Measurements from ENCODE around the gene OTOA. TPM values are rescaled to one million over a fixed set of nuclear protein-coding genes. Genes with fewer than 3 reads are reported as not detected.
A peak's percentile ranks its signal among the peaks of the same experiment; 100 is the strongest.

The OTOA gene
- total and polyA plus RNA-seq, 12 donors = 0.16 to 15.7 (median 0.90) TPM; not detected in 2

GRCh38 chr16:21639493-21639892 lies 24.3 kb upstream of the OTOA start:
- 91 to 94% (median 93%) methylated on average over 2 of the region's 2 CpGs for WGBS, 4 donors
- Histone ChIP-seq H3K4me3 (no peak overlapping the region), H3K27me3 (no peaks in the 10 kb centered on the region), H3K36me3 (replicated peaks in 1 of 2) (no peaks in the 10 kb centered on the region), H3K4me1 (replicated peaks in 1 of 2) (peaks cover 13 to 47% of the 10 kb centered on the region in 2 donors), H3K27ac (peak overlapping the region in 1 of 5 donors; percentile 20), H3K9me3 (replicated peaks in 1 of 3) (no peaks in the 10 kb centered on the region)
- intact Hi-C loops (cut with DNase I) = loop anchor here in 1 of 2 donors (5.0 kb wide), 1 partner anchor 42 kb away; the partner anchor contains the start of gene METTL9
- TF ChIP-seq POLR2A (IDR thresholded peaks at IDR 0.05) = no peak
- no peak for TF ChIP-seq CTCF (IDR thresholded peaks at IDR 0.05)
- DNase-seq = no peak

- peaks cover 21 to 65% of the 10 kb centered on the region in 2 donors for H3K4me1 ChIP-seq (replicated peaks in 1 of 2)
- no peak overlapping the region for H3K4me3 ChIP-seq
- H3K27ac ChIP-seq = peak overlapping the region in 1 of 5 donors; percentile 9
- no peak for TF ChIP-seq CTCF (IDR thresholded peaks at IDR 0.05)
- TF ChIP-seq POLR2A (IDR thresholded peaks at IDR 0.05) = no peak
- DNase-seq = no peak
- intact Hi-C loops (cut with DNase I) = loop anchor here in 1 of 2 donors (5.0 kb wide), 1 partner anchor 60 kb away; no protein-coding TSS in a partner anchor
- H3K9me3 ChIP-seq (replicated peaks in 1 of 3) = no peaks in the 10 kb centered on the region
- H3K27me3 ChIP-seq = no peaks in the 10 kb centered on the region
- H3K36me3 ChIP-seq (replicated peaks in 1 of 2) = no peaks in the 10 kb centered on the region
- WGBS, 4 donors = 65 to 84% (median 73%) methylated on average over 6 of the region's 6 CpGs
Observed at GRCh38 chr16:21641916-21642315, 21.9 kb upstream of the OTOA start.

- intact Hi-C loops (cut with DNase I) = loop anchor here in 1 of 2 donors (5.0 kb wide), 1 partner anchor 61 kb away; no protein-coding TSS in a partner anchor
- WGBS, 4 donors = 59 to 74% (median 66%) methylated on average over 7 of the region's 7 CpGs
Observed at GRCh38 chr16:21642861-21643260, 20.9 kb upstream of the OTOA start.

GRCh38 chr16:21643785-21644184 lies 20.0 kb upstream of the OTOA start:
- H3K36me3 ChIP-seq (replicated peaks in 1 of 2) = no peaks in the 10 kb centered on the region
- no peak overlapping the region for H3K4me3 ChIP-seq
- H3K27ac ChIP-seq = peak overlapping the region in 3 of 5 donors; percentile 24 to 89 (median 84)
- no peak for DNase-seq
- no peaks in the 10 kb centered on the region for H3K9me3 ChIP-seq (replicated peaks in 1 of 3)
- H3K27me3 ChIP-seq = no peaks in the 10 kb centered on the region
- 91 to 97% (median 95%) methylated on average over 3 of the region's 3 CpGs for WGBS, 4 donors
- TF ChIP-seq CTCF (IDR thresholded peaks at IDR 0.05) (no peak), POLR2A (IDR thresholded peaks at IDR 0.05) (no peak)
- peaks cover 21 to 72% of the 10 kb centered on the region in 2 donors for H3K4me1 ChIP-seq (replicated peaks in 1 of 2)
- intact Hi-C loops (cut with DNase I) = loop anchor here in 1 of 2 donors (5.0 kb wide), 1 partner anchor 61 kb away; no protein-coding TSS in a partner anchor

More at GRCh38 chr16:21642861-21643260, 20.9 kb upstream of the OTOA start:
- H3K4me1 ChIP-seq (replicated peaks in 1 of 2) = peaks cover 21 to 72% of the 10 kb centered on the region in 2 donors
- TF ChIP-seq CTCF (IDR thresholded peaks at IDR 0.05) = no peak
- TF ChIP-seq POLR2A (IDR thresholded peaks at IDR 0.05) = no peak
- no peaks in the 10 kb centered on the region for H3K36me3 ChIP-seq (replicated peaks in 1 of 2)
- no peaks in the 10 kb centered on the region for H3K27me3 ChIP-seq
- DNase-seq = no peak
- peak overlapping the region in 1 of 5 donors; percentile 89 for H3K27ac ChIP-seq
- H3K4me3 ChIP-seq = no peak overlapping the region
- H3K9me3 ChIP-seq (replicated peaks in 1 of 3) = no peaks in the 10 kb centered on the region
